Osteoblast (primary cell): ENCODE results near the gene SHC2. TPM values are rescaled to one million over a fixed set of nuclear protein-coding genes. Genes with fewer than 3 reads are reported as not detected.

ENCODE experiments used
- DNase-seq: peaks from one replicate; pipeline ENCODE4 v3.0.0; 2011; ENCODE audit warnings: low spot score, mixed read lengths; ENCODE audit not compliant: insufficient read length; ENCODE audit errors: missing footprints
- H2AFZ ChIP-seq: 2 replicates; pipeline ENCODE4 v1.6.0; 2011; ENCODE audit warnings: mild to moderate bottlenecking, low read length
- H3K27ac ChIP-seq: 2 replicates; pipeline ENCODE4 v1.5.1; 2011; ENCODE audit warnings: mild to moderate bottlenecking, low read depth, low read length, moderate library complexity
- H3K27me3 ChIP-seq: 2 replicates; pipeline ENCODE4 v1.6.0; 2012; ENCODE audit warnings: mild to moderate bottlenecking, control low read depth, inconsistent platforms, low read length, moderate library complexity; ENCODE audit not compliant: insufficient read depth
- H3K36me3 ChIP-seq: 2 replicates; pipeline ENCODE4 v1.5.1; 2011; ENCODE audit warnings: mild to moderate bottlenecking, low read length, control low read depth, moderate library complexity; ENCODE audit not compliant: insufficient read depth
- H3K4me1 ChIP-seq: 2 replicates; pipeline ENCODE4 v1.5.1; 2011; ENCODE audit warnings: mild to moderate bottlenecking, low read length, control low read depth, moderate library complexity; ENCODE audit not compliant: insufficient read depth
- H3K4me2 ChIP-seq: 2 replicates; pipeline ENCODE4 v1.6.0; 2011; ENCODE audit warnings: mild to moderate bottlenecking, low read length; ENCODE audit not compliant: insufficient read depth
- H3K4me3 ChIP-seq: fragments of 200-600 bp; sonication (generic); 3 replicates; pipeline ENCODE4 v1.5.1; 2012; ENCODE audit warnings: mild to moderate bottlenecking, low read length, inconsistent platforms; ENCODE audit not compliant: insufficient read depth
- H3K79me2 ChIP-seq: 2 replicates; pipeline ENCODE4 v1.6.0; 2012; ENCODE audit warnings: mild to moderate bottlenecking, low read length, control low read depth, inconsistent platforms; ENCODE audit not compliant: insufficient read depth
- H3K9me3 ChIP-seq: 2 replicates; pipeline ENCODE4 v1.5.1; 2011; ENCODE audit warnings: low read depth, low read length, control low read depth
- H4K20me1 ChIP-seq: 2 replicates; pipeline ENCODE4 v1.6.0; 2012; ENCODE audit warnings: mild to moderate bottlenecking, low read length, control low read depth; ENCODE audit not compliant: insufficient read depth
- total RNA-seq: library from RNA; depleted of rRNA; stranded (reverse); fragments of >200 nt; gene quantifications from 2 replicates; pipeline ENCODE4 v1.2.3, GENCODE V29; 2012
- TF ChIP-seq, protein P1 (sequence below): IDR thresholded peaks from 2 replicates; pipeline ENCODE4 v1.5.1; 2011; ENCODE audit warnings: mild to moderate bottlenecking, low read depth, low read length, moderate library complexity; ENCODE audit errors: extremely low read depth

The SHC2 gene
- total RNA-seq, 1 donor, result 0.36 TPM

DNA sequence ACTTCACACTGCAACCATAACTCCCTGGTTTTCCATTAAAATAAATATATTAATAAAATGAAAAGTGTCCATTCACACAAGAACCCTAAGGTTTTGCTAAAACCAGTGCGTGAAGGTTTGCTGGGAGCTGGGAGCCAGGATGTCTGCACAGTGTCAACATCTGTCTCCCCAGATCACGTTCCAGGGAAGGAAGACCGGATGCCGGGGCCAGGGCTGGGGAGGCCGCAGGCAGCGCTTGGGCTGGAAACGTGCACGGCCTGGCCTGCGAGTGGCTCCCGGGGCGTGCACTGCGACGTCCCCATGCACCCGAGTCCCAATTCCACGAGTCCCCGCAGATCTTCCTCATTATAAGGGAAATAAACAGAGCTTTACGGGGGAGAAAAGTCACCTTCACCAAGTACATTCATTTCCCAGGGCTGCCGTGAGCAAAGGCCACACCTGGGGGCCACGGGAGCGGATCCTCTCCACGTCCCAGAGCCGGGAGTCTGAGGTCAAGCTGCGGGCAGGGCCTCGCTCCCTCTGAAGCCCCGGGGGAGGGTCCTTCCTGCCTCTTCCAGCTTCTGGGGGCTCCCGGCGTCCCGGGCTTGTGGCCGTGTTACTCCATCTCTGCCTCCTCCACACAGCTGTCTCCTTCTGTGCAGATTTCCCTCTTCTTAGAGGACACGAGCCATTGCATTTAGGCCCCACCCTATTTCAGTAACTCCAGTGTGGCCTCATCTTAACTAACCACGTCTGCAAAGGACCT lies 12.8 kb downstream of the SHC2 start:
- H3K79me2 ChIP-seq, result no peaks in the 10 kb centered on the region
- H2AFZ ChIP-seq, result no peak overlapping the region
- no peaks in the 10 kb centered on the region for H3K9me3 ChIP-seq
- no peaks in the 10 kb centered on the region for H4K20me1 ChIP-seq
- H3K27me3 ChIP-seq, result no peaks in the 10 kb centered on the region
- DNase-seq, result no peak
- H3K4me2 ChIP-seq, result no peak overlapping the region
- TF ChIP-seq, protein P1, sequence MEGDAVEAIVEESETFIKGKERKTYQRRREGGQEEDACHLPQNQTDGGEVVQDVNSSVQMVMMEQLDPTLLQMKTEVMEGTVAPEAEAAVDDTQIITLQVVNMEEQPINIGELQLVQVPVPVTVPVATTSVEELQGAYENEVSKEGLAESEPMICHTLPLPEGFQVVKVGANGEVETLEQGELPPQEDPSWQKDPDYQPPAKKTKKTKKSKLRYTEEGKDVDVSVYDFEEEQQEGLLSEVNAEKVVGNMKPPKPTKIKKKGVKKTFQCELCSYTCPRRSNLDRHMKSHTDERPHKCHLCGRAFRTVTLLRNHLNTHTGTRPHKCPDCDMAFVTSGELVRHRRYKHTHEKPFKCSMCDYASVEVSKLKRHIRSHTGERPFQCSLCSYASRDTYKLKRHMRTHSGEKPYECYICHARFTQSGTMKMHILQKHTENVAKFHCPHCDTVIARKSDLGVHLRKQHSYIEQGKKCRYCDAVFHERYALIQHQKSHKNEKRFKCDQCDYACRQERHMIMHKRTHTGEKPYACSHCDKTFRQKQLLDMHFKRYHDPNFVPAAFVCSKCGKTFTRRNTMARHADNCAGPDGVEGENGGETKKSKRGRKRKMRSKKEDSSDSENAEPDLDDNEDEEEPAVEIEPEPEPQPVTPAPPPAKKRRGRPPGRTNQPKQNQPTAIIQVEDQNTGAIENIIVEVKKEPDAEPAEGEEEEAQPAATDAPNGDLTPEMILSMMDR, result no peak
- no peak overlapping the region for H3K4me3 ChIP-seq
- H3K36me3 ChIP-seq, result no peaks in the 10 kb centered on the region
- no peaks in the 10 kb centered on the region for H3K4me1 ChIP-seq
- H3K27ac ChIP-seq, result no peak overlapping the region

DNA sequence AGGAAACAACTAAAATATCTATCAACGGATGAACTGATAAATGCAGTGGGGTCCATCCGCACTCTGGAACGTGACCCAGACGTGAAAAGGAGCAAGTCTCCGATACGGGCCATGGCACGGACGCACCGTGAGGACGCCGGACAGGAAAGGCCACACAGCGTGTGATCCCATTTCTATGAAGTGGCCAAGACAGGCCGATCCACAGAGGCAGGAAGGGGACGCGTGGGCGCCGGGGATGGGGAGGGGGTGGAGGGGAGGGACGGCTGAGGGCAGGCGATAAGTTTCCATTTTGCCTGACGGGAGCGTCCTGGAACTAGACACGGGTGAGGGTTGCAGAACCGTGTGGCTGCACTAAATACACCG lies 13.8 kb downstream of the SHC2 start:
- no peaks in the 10 kb centered on the region for H3K27me3 ChIP-seq
- no peak overlapping the region for H3K4me2 ChIP-seq
- H2AFZ ChIP-seq, result no peak overlapping the region
- H3K27ac ChIP-seq, result no peak overlapping the region
- H3K9me3 ChIP-seq, result no peaks in the 10 kb centered on the region
- H4K20me1 ChIP-seq, result no peaks in the 10 kb centered on the region
- no peaks in the 10 kb centered on the region for H3K79me2 ChIP-seq
- H3K4me3 ChIP-seq, result no peak overlapping the region
- TF ChIP-seq, protein P1, result no peak
- no peaks in the 10 kb centered on the region for H3K36me3 ChIP-seq
- no peak for DNase-seq
- no peaks in the 10 kb centered on the region for H3K4me1 ChIP-seq

DNA sequence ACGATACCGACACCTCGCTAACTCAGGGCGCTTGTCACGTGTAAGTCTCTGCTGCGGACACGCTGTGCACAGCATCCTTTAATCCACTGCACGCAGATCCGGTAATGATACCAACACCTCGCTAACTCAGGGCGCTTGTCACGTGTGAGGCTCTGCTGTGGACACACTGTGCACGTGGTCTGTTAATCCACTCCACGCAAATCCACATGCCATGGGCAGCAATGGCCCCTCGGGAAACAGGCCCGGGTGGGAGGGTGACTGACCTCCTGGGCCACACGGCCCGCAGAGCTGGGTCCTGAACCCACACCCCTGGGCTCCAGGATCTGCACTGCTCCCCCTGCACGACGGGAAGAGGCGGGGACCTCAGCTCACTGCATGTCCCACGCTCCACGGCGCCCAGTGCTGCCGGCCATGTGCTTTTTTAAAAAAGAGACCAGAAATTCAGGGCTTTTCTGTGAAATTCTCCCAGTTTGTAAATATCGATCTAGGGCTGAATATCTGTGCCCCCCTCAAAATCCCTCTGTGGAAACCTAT lies 16.1 kb downstream of the SHC2 start:
- Histone ChIP-seq H3K4me1 (no peaks in the 10 kb centered on the region), H3K4me3 (no peak overlapping the region), H3K36me3 (no peaks in the 10 kb centered on the region), H2AFZ (no peak overlapping the region), H3K79me2 (no peaks in the 10 kb centered on the region), H3K9me3 (no peaks in the 10 kb centered on the region), H3K27me3 (no peaks in the 10 kb centered on the region), H3K4me2 (no peak overlapping the region), H3K27ac (no peak overlapping the region), H4K20me1 (no peaks in the 10 kb centered on the region)
- DNase-seq, result no peak
- TF ChIP-seq, protein P1, result no peak

DNA sequence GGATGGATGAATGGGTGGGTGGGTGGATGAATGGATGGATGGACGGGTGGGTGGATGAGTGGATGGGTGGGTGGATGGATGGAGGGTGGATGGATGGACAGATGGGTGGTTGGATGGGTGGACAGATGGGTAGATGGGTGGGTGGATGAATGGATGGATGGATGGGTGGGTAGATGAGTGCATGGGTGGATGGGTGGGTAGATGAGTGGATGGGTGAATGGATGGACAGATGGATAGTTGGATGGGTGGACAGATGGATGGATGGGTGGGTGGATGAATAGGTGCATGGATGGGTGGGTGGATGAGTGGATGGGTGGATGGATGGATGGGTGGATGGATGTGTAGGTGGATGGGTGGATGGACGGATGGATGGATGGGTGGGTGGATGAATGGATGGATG lies 17.8 kb downstream of the SHC2 start:
- H3K4me2 ChIP-seq, result no peak overlapping the region
- H2AFZ ChIP-seq, result no peak overlapping the region
- no peaks in the 10 kb centered on the region for H4K20me1 ChIP-seq
- no peak for DNase-seq
- H3K27me3 ChIP-seq, result no peaks in the 10 kb centered on the region
- no peak overlapping the region for H3K4me3 ChIP-seq
- H3K9me3 ChIP-seq, result no peaks in the 10 kb centered on the region
- H3K27ac ChIP-seq, result no peak overlapping the region
- H3K79me2 ChIP-seq, result no peaks in the 10 kb centered on the region
- no peaks in the 10 kb centered on the region for H3K4me1 ChIP-seq
- H3K36me3 ChIP-seq, result no peaks in the 10 kb centered on the region
- TF ChIP-seq, protein P1, result no peak
